Erythroblast (primary cell): ENCODE results near the gene SETD1B.

ENCODE experiments used
- GATA1 ChIP-seq: IDR thresholded peaks from 2 replicates; pipeline ENCODE4 v1.6.1; 2011; ENCODE audit warnings: low read depth, mild to moderate bottlenecking, control low read depth, low read length, moderate library complexity
- POLR2A ChIP-seq: IDR thresholded peaks from 2 replicates; pipeline ENCODE4 v1.6.1; 2011; ENCODE audit warnings: mild to moderate bottlenecking, low read length

GRCh38 chr12:121778567-121779421 lies 25.0 kb upstream of the SETD1B start:
- TF ChIP-seq POLR2A = no peak
- no peak for TF ChIP-seq GATA1
